ENCODE data around the gene KLHL33.

KLHL33 gene

GRCh38 chr14:20435582-20436362 lies at the start of gene KLHL33:
KLHL33 (minus strand) TSS chr14:20436166; CDS start chr14:20435811, 355 bp downstream.
- no peak for DNase-seq (ENCODE audit: low read depth in 3 of 3)

DNA sequence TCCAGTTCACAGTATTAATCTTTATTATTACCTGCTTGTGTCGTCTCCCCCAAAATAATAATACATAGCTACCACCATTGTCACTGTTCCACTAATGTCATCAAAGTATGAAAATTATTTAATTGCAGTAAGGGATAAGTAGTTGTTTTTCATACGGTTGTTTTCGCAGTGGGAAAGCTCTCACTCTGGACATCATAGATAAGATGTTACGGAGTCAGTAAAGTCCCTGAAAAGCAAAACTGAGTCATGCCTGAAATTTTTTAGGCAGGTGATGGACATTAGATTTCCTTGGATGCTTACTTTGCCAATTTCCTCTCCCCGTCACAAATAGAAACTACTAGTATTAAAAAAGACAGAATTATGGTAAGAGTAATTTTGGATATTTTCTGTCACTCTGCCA lies 46.4 kb upstream of the KLHL33 start:
- DNase-seq (ENCODE audit: low read depth in 3 of 3): no peak

DNA sequence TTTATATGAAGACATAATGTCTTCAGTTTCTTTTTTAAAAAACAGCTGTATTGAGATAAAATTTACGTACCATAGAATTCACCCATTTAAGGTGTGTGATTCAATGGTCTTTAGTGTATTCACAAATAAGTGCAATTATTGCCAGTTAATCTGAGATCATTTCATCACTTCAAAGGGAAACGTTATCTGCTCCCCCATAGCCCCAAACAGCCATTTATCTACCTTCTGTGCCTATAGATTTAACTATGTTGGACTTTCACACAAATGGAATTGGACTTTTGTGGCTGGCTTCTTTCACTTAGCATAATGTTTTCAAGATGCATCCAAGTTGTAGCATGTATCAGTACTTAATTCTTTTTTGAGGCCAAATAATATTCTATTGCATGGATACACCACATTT lies 42.9 kb upstream of the KLHL33 start:
- no peak for DNase-seq (ENCODE audit: low read depth in 3 of 3)

DNA sequence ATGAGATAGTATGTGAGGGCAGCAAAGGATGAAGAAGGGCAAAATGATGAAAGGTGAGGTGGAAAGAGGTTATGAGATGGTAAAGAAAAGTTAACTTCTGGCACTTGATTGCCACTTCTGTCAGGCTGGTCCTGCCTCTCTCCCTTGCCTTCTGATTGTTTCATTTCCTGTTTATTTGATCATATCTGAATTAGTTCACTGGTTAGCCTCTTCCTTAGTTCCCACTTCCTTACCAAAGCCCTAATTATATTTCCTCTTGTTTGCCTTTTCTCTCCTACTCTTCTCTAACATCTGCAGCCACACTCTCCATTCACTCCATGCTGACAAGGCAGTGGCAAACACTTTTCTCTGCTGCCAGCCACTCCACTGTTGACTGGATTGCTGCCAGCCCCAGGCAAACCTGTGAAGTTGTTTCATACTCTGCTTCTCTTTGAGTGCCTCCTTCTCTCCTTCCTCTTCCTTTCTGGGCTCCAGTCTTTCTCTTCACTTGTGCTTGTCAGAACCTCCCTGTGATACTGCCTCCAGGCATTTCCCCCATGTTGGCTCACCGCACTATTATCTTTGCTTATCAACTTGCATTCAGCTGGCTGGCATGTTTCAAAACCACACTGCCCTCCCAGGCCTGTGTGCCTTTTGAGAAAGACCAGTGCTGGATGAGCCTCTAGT lies 41.4 kb upstream of the KLHL33 start:
- DNase-seq (ENCODE audit: low read depth in 3 of 3): no peak

GRCh38 chr14:20476776-20477175 lies 40.8 kb upstream of the KLHL33 start:
- no peak for DNase-seq (ENCODE audit: low read depth in 3 of 3)

- no peak for DNase-seq (ENCODE audit: low read depth in 3 of 3)
Observed at GRCh38 chr14:20472536-20473169, 36.7 kb upstream of the KLHL33 start.

DNA sequence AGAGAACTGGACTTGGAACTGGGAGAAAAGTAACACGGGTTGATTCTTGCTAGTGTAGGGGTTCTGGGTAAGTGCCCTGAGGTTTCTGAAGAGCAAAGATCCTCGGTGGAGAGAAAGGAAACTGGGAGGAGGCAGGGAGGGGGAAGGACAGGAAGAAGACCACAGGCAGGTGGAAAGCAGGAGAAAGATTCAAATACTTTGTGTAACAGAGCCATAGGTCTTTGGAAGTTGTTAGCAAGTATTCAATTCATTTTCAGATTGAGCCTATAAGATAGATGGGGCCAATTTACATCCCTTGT lies 34.6 kb upstream of the KLHL33 start:
- no peak for DNase-seq (ENCODE audit: low read depth in 3 of 3)

GRCh38 chr14:20469890-20470602 lies 34.1 kb upstream of the KLHL33 start:
- DNase-seq (ENCODE audit: low read depth in 3 of 3): peak; percentile 30 to 40 (median 38)

DNA sequence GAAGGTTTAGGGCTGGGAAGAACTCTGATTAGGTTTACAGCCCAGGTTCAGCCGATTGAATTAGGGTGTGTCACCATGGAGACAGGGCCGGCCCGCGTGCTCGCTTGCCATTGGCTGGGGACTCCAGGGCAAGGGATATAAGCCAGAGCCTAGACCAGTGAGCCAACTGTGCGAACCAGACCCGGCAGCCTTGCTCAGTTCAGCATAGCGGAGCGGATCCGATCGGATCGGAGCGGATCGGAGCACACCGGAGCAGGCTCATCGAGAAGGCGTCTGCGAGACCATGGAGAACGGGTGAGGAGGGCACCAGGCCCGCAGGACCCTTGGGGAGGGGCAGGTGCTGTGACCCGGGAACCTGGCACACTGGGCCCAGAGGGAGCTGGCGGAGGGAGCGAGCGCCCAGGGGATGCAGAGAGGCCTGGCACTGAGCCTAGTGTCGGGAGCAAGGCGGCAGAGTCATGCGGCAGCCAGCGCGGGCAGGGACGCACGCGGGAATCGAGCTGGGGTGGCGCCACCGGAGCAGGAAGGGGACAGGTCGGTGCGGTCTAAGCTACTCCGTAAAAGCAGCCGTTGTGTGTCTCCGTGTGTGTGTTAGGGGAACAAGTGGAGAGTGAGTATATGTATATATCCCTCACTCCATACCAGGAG lies 33.4 kb upstream of the KLHL33 start, which contains the start of gene PNP:
TSS of gene PNP (plus strand) at position 165 of the 648 bp plus-strand sequence. CDS start at position 284, 119 bp downstream.
- DNase-seq (ENCODE audit: low read depth in 3 of 3): peak; percentile 66 to 80 (median 76)

- no peak for DNase-seq (ENCODE audit: low read depth in 3 of 3)
Observed at GRCh38 chr14:20468764-20469241, 32.8 kb upstream of the KLHL33 start.

GRCh38 chr14:20461225-20462141 lies 25.5 kb upstream of the KLHL33 start, which contains the start of gene PIP4P1:
PIP4P1 (minus strand) TSS chr14:20461434; CDS start chr14:20461325, 109 bp downstream.
- DNase-seq (ENCODE audit: low read depth in 3 of 3): peak; percentile 93 to 97 (median 95)

DNA sequence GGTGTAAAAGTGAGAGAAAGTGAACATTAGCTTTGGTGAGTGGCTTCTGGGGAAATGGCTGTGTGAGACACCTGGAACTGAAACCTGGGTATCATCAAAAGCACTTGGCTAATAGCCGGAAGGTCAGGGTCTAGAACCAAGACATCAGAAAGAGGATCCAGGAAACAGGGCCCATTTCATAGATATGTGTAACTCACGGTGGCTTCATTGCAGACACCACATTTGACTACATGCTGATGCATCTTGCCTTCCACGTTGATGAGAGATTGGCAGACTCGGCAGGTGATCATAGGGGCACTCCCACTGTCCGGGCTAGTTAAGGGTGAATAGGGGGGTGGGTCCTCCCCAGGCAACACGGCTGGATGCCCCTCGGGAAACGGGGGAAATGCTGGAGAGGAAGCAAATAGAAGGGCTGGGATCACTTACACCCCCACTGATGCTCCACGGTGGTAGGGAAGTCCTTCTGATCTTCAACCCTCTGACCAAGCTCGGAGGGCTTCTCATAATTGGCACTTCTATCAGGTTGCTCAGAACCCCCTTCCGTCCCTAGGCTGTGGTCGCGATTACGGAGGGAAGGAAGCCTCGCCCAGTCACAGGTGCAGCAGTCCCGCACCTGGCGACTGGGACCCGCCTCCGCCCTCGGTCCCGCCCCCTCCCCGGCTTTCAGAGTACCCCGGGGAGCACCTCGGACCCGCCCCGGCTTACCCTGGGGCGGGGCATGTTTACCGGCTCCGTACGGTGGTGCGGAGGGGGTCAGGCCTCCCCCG lies 24.7 kb upstream of the KLHL33 start:
- peak in 2 of 3 experiments; percentile 11 to 37 for DNase-seq (ENCODE audit: low read depth in 3 of 3)

GRCh38 chr14:20458031-20458789 lies 22.2 kb upstream of the KLHL33 start:
- DNase-seq (ENCODE audit: low read depth in 3 of 3): no peak

GRCh38 chr14:20456971-20457370 lies 21.0 kb upstream of the KLHL33 start:
- DNase-seq (ENCODE audit: low read depth in 3 of 3): no peak

DNA sequence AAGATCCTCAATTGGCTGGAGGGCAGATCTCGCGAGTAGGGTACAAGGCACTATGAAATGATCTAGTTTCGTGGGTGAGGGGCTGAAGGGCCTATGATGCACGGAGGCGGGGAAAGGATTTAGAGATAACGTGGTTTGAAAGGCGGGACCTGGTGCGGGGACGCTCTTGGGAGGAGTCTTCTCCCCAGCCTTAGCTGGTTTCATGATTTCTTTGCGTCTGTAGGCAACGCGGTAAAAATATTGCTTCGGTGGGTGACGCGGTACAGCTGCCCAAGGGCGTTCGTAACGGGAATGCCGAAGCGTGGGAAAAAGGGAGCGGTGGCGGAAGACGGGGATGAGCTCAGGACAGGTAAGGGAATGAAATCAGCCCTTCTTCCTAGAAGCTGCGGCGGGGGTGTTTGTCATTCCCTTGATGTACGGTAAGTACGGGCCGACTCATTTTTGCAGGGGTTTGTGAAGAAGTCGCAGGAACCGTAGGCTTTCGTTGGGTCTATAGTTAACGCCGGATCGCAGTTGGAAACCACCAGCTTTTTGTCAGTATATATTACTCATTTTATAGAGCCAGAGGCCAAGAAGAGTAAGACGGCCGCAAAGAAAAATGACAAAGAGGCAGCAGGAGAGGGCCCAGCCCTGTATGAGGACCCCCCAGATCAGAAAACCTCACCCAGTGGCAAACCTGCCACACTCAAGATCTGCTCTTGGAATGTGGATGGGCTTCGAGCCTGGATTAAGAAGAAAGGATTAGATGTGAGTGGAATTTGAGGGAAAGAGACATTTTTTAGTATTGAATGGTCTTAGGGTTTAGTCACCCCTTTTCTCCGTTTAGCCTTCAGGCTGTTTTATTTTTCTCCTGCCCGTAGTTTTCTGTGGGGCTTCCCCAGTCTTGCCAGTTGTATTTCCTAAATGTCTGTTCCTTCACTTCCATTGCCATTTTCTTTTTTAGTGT lies 19.7 kb upstream of the KLHL33 start:
- peak in 1 of 3 experiments; percentile 60 for DNase-seq (ENCODE audit: low read depth in 3 of 3)

GRCh38 chr14:20454516-20455354 lies 18.8 kb upstream of the KLHL33 start, which contains the start of the genes APEX1 and OSGEP:
APEX1 (plus strand) TSS chr14:20455226; CDS start chr14:20455646, 420 bp downstream.
OSGEP (minus strand) TSS chr14:20454812; CDS start chr14:20454683, 129 bp downstream.
- DNase-seq (ENCODE audit: low read depth in 3 of 3): peak; percentile 83 to 96 (median 96)
